GM19025 (cell line): ENCODE measurements around the gene POFUT1.
"Not testable (repeated sequence)": the region's sequence is repeated elsewhere in the genome, so short reads cannot be mapped to it uniquely, and the experiment has no call there.

Source experiments
- ATAC-seq: cut with Tn5 transposase; IDR thresholded peaks from one replicate; pipeline ENCODE4 v1.9.1; 2021; ENCODE audit warnings: mild to moderate bottlenecking, low read depth, moderate library complexity; ENCODE audit not compliant: unreplicated experiment

POFUT1 gene

GRCh38 chr20:32207626-32208498 is at the start of gene POFUT1, which contains the start of gene PLAGL2:
POFUT1 (plus strand) TSS chr20:32207880; CDS start chr20:32207942, 62 bp downstream.
PLAGL2 (minus strand) TSS chr20:32207743; CDS start chr20:32202178, 5,565 bp downstream.
- peak; percentile 94 for ATAC-seq

GRCh38 chr20:32158351-32158750 is 49.3 kb upstream of the POFUT1 start:
- no peak for ATAC-seq

DNA sequence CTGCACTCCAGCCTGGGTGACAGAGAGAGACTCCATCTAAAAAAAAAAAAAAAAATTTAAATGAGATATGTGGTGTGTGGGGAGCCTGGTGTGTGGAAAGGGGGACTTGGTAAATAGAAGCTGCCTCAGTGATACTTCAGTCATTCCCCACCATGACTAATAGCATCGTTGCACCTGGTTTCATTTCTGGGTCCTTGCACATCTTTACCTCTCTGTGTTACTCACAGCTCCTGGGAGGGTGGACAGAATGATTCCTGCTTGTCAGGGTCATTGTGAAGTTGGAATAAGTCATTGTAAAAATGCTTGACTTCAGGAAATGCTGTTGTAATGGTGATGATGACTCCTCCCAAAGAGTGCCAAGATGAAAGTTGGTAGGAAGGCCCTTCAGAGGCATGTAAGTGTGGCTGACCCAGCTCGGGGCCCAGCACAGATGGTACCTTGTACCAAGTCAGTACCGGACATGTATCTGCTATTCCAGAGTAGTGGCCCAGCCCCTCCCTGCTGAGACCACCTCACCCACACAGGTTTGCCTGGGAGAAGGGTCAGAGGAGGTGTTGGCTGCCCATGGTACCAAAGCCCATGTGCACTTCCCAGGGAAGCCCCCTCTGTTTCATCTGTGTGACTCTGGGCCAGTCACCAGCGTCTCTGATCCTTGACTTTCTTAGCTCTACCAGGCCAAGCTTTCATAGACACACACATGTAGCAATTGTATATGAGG is 48.6 kb upstream of the POFUT1 start:
- ATAC-seq, result no peak

- ATAC-seq, result no peak
These were observed 47.9 kb upstream of the POFUT1 start for GRCh38 chr20:32159766-32160221.

DNA sequence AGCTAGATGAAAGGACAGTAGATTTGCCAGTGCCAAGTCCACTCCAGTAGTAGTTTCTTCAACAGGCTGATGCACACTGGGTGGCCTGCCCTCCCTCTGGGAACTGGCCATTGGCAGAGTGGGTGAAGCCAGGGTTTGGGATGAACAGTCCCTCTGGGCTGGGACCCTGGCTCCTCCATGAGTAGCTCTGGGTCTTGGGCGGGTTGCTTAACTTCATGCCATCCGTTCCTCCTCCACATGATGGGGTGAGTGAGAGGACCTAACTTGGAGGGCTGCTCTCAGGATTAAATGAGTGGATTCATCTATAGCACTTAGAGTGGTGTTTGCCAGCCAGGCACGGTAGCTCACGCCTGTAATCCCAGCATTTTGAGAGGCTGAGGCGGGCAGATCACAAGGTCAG is 47.3 kb upstream of the POFUT1 start:
- no peak for ATAC-seq

DNA sequence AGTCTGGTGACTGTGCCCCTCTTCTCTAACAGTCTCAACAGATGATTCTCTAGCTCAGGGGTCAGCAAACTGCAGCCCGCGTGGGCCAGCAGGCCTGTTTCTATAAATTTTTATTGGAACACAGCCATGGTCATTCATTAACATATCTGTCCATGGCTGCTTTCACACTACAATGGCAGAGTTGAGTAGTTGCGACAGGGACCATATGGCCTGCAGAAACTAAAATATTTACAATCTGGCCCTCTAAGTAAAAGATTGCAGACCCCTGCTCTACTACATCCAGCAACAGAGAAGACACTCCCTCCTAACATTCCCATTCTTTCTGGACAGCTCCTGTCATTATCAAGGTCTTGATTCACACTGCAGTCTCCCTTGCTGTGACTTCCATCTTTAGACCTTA is 45.3 kb upstream of the POFUT1 start:
- ATAC-seq, result no peak

- ATAC-seq, result no peak
These were observed 43.7 kb upstream of the POFUT1 start for GRCh38 chr20:32163951-32164350.

DNA sequence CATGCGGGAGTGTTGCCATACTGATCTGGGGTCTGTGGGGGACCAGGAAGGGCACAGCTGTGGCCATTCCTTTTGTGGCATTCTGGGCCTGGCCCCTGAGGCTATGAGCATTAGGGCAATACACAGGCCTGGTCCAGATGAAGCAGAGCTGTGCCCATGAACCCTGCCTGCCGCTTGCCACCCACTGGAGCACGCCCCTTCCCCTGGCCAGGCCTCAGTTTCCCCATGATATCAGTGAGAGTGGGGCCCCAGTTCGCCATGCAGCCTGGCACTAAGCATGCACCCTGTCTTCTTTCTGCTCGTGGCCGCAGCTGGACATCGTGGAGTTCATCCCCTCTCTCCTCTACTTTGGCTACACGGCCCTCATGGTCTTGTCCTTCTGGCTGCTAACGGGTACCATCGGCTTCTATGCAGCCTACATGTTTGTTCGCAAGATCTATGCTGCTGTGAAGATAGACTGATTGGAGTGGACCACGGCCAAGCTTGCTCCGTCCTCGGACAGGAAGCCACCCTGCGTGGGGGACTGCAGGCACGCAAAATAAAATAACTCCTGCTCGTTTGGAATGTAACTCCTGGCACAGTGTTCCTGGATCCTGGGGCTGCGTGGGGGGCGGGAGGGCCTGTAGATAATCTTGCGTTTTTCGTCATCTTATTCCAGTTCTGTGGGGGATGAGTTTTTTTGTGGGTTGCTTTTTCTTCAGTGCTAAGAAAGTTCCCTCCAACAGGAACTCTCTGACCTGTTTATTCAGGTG is 42.5 kb upstream of the POFUT1 start:
- no peak for ATAC-seq

DNA sequence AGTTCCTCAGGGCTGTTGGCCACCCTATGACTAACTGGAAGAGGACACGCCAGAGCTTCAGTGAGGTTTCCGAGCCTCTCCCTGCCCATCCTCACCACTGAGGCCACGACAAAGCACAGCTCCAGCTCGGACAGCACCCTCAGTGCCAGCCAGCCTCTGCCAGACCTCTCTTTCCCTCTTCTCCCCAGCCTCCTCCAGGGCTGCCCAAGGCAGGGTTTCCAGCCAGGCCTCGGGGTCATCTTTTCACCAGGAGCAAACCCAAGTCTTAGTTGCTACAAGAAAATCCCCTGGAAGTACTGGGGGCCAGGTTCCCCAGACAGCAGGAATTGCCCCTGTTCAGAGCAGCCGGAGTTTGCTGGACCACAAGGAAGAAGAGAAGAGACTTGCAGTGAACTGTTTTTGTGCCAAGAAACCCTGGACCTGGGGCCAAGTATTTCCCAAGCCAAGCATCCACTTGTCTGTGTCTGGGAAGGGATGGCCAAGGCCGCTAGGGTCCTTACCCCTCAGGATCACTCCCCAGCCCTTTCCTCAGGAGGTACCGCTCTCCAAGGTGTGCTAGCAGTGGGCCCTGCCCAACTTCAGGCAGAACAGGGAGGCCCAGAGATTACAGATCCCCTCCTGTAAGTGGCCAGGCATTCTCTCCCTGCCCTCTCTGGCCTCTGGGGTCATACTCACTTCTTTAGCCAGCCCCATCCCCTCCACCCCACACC is 41.7 kb upstream of the POFUT1 start:
- no peak for ATAC-seq

DNA sequence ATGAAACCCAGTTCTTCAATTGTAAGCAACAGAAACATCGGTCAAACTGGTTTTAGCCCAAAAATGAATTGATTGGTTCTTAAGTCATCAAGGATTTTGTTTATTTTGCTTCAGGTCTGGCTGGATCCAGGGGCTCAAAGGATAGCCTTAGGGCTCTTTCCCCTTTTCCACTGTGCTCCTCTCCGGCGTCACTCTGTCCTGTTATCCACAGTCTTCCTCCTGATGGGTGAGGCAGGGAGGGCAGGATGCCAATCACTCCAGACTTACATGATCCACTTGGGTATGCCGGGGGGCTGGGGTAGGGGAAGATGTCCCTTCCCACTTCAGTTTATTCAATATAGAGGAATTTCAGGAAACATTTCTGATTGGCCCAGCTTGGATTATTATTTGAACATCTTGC is 40.1 kb upstream of the POFUT1 start:
- no peak for ATAC-seq

DNA sequence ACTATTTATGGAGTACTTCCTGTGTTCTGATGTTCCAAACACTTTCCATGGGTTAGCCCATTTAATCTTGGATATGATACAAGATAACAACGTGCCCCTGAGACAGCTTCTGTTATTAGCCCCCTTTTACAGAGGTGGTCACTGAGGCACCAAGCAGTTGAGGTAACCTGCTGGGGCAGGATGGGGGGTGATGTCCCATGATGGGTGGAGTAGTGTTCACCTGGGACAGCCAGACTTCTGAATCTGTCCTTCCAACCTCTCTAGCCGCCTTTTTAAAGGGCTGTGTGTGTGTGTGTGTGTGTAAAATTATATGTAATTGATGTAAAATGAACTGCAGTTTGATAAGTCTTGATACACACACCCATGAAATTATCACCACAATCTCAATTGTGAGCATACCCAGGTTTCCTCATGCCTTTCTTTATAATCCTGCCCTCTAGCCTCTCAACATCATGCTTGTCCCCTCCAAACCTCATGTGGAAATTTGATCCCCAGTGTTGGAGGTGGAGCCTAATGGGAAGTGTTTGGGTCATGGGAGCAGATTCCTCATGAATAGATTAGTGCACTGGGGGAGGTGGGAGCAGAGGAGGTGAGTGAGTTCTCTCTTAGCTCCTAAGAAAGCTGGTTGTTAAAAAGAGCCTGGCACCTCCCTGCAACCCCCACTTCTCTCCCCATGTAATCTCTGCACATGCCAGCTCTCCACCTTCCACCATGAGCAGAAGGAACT is 39.3 kb upstream of the POFUT1 start:
- ATAC-seq, result no peak

- not testable (repeated sequence) for ATAC-seq
These were observed 30.0 kb upstream of the POFUT1 start for GRCh38 chr20:32177696-32178095.

DNA sequence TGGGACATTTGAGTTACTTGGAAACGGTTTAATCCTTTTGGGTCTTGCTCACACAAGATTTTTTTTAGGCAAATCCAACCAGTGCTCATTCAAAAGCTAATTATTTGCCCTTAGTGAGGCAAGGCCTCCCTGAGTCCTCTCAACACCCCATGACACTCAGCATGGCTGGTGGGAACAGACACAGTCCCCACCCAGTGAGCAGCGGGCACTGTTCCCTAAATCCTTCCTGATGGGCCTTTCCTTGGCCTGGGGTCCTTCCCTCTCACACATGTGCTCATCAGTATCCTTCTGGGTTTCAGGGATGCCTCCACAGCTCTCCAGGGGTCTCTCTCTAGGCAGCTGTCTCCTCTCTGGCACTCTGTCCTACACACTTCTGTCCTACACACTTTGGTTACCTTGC is 28.2 kb upstream of the POFUT1 start:
- ATAC-seq, result no peak

DNA sequence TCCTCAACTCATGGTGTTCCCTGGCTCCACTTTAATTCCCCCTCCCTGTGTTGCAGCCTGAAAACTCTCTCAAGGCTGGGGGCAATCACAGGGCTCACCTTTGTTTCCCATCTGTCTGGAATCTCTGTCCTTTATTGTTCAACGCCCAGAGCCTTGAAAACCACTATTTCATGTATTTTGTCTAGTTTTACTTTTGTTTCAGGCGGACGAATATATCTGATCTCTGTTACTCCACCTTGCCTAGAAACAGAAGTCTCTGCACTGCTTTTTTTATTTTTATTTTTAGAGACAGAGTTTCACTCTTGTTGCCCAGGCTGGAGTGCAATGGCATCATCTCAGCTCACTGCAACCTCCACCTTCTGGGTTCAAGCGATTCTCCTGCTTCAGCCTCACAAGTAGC is 27.7 kb upstream of the POFUT1 start:
- no peak for ATAC-seq

DNA sequence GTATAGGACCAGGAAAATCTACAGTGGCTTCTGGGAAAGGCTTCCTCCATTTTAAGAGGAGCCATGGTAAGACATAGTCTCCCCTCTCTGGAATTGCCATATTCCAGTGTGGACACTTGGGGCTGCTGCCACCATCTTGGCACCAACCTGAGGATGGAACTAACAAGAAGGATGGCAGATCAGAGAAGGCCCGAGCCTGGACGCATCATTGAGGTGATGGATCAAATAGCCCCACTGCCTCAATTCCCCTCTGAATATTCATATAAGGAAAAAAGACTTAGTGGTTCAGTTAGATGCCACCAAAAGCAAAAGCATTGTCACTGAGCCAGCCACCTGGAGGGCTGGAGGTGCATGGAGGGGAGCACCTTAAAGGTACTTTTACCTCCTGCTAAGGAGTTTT is 26.1 kb upstream of the POFUT1 start:
- ATAC-seq, result no peak

DNA sequence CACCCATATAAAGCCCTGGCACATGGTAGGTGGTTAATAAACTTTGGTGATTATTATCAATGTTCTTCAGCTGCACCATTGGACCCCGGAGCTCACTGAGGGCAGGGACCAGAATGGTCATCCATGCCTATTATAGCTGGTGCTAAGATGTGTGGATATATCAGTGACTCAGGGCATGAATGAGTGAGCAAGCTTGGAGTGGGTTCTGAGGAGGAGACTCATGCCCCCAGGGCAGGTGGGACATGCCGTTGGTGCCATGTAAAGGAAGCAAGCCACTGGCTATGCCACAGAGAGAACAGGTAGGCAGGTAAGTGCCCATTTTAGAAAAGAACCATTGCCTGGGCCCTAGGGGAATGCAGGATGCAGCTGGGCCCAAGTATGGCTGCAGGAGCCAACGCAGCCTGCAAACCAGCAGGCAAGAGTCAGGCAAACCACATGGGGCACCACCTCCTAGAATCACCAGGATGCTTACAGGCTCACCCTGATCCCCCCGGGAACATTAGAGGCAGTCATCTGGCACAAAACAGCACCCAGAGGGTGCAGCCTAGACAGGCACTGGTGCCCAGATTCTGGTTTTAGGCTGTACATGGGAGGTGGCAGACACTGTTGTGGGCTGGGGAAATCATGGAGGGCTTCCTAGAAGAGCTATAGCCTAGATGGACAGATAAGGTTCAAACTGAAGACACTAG is 23.6 kb upstream of the POFUT1 start:
- no peak for ATAC-seq

GRCh38 chr20:32184961-32185603 is 22.6 kb upstream of the POFUT1 start:
- no peak for ATAC-seq

DNA sequence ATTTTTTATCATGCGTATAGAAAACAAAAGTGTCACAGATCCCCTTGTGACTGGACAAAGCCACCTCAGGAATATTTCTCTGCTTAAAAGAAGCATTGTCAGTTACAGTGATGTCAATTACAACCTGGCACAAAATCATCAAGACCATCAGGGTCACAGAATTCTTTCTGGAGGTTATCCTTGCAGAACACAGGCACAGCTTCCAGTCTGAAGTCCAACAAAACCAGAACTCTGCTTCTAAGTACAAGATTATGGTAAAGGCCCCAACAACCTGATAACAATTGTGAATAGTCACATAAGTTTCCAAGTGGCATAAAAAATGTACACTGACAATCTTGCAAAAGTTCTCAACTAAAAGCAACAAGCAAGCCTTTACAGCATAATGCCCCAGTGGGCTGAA is 21.2 kb upstream of the POFUT1 start:
- ATAC-seq, result no peak
